HG02938 (cell line): Measurements from ENCODE around the gene TRIM44.
"Not testable (repeated sequence)": the region's sequence is repeated elsewhere in the genome, so short reads cannot be mapped to it uniquely, and the experiment has no call there.

Experiments
- ATAC-seq: cut with Tn5 transposase; IDR thresholded peaks from one replicate; pipeline ENCODE4 v1.9.1; 2021; ENCODE audit warnings: mild to moderate bottlenecking, moderate library complexity; ENCODE audit not compliant: unreplicated experiment

The TRIM44 gene

GRCh38 chr11:35714882-35715627 lies 52.5 kb downstream of the TRIM44 start:
- ATAC-seq, result peak; percentile 95

- ATAC-seq, result not testable (repeated sequence)
Measured at GRCh38 chr11:35715677-35716076, 53.1 kb downstream of the TRIM44 start.

- no peak for ATAC-seq
Measured at GRCh38 chr11:35717043-35717442, 54.5 kb downstream of the TRIM44 start.

- ATAC-seq, result no peak
Measured at GRCh38 chr11:35717520-35717919, 54.9 kb downstream of the TRIM44 start.

- ATAC-seq, result no peak
Measured at GRCh38 chr11:35721651-35722282, 59.2 kb downstream of the TRIM44 start.

- no peak for ATAC-seq
Measured at GRCh38 chr11:35722641-35723040, 60.1 kb downstream of the TRIM44 start.

- no peak for ATAC-seq
Measured at GRCh38 chr11:35723493-35723892, 60.9 kb downstream of the TRIM44 start.

- peak; percentile 54 for ATAC-seq
Measured at GRCh38 chr11:35723913-35724312, 61.3 kb downstream of the TRIM44 start.

- no peak for ATAC-seq
Measured at GRCh38 chr11:35725885-35726284, 63.3 kb downstream of the TRIM44 start.

- ATAC-seq, result no peak
Measured at GRCh38 chr11:35727140-35727539, 64.6 kb downstream of the TRIM44 start.

GRCh38 chr11:35730254-35730653 lies 67.7 kb downstream of the TRIM44 start:
- ATAC-seq, result no peak

- no peak for ATAC-seq
Measured at GRCh38 chr11:35734669-35735410, 72.3 kb downstream of the TRIM44 start.

GRCh38 chr11:35735411-35735810 lies 72.8 kb downstream of the TRIM44 start:
- no peak for ATAC-seq

- no peak for ATAC-seq
Measured at GRCh38 chr11:35735903-35736302, 73.3 kb downstream of the TRIM44 start.

GRCh38 chr11:35736952-35737351 lies 74.4 kb downstream of the TRIM44 start:
- no peak for ATAC-seq

- no peak for ATAC-seq
Measured at GRCh38 chr11:35740061-35740799, 77.7 kb downstream of the TRIM44 start.

- no peak for ATAC-seq
Measured at GRCh38 chr11:35742707-35743454, 80.3 kb downstream of the TRIM44 start.

- ATAC-seq, result no peak
Measured at GRCh38 chr11:35746356-35747153, 84.0 kb downstream of the TRIM44 start.

GRCh38 chr11:35747668-35748067 lies 85.1 kb downstream of the TRIM44 start:
- ATAC-seq, result no peak

GRCh38 chr11:35748644-35749043 lies 86.1 kb downstream of the TRIM44 start:
- ATAC-seq, result no peak
